Neural cell (in vitro differentiated cells): ENCODE data around the gene U2SURP. TPM values are rescaled to one million over a fixed set of nuclear protein-coding genes. Genes with fewer than 3 reads are reported as not detected.

ENCODE experiments used
- H2AFZ ChIP-seq: fragments of 200-600, 300-800 bp; sonication (generic), shearing (Covaris generic); 2 replicates; pipeline ENCODE4 v1.6.0; 2014; ENCODE audit warnings: low read depth, mild to moderate bottlenecking, antibody characterized with exemption, low read length, moderate library complexity
- H3F3A ChIP-seq: fragments of 200-600 bp; shearing (Covaris generic); 2 replicates; pipeline ENCODE4 v1.6.1; 2016; ENCODE audit warnings: mild to moderate bottlenecking, moderate library complexity, mixed read lengths, antibody characterized with exemption, low read length; ENCODE audit not compliant: insufficient read depth, poor library complexity, severe bottlenecking
- H3K27ac ChIP-seq: fragments of 200-600, 300-800 bp; sonication (generic), shearing (Covaris generic); 2 replicates; pipeline ENCODE4 v1.5.1; 2014; ENCODE audit warnings: mild to moderate bottlenecking, low read length, moderate library complexity
- H3K27me3 ChIP-seq: fragments of 300-800, 200-600 bp; sonication (generic), shearing (Covaris generic); 2 replicates; pipeline ENCODE4 v1.6.0; 2014; ENCODE audit warnings: mild to moderate bottlenecking, low read depth, low read length, moderate library complexity; ENCODE audit not compliant: insufficient read depth
- H3K36me3 ChIP-seq: fragments of 300-800, 200-600 bp; sonication (generic), shearing (Covaris generic); 2 replicates; pipeline ENCODE4 v1.5.1; 2014; ENCODE audit warnings: mild to moderate bottlenecking, antibody characterized with exemption, low read length, moderate library complexity; ENCODE audit not compliant: insufficient read depth
- H3K4me2 ChIP-seq: fragments of 300-800, 200-600 bp; sonication (generic), shearing (Covaris generic); 2 replicates; pipeline ENCODE4 v1.6.0; 2014; ENCODE audit warnings: mild to moderate bottlenecking, low read length
- H3K4me3 ChIP-seq: fragments of 300-800, 200-600 bp; sonication (generic), shearing (Covaris generic); 2 replicates; pipeline ENCODE4 v1.5.1; 2014; ENCODE audit warnings: mild to moderate bottlenecking, low read length, moderate library complexity
- H3K79me2 ChIP-seq: fragments of 200-600 bp; shearing (Covaris generic); replicated peaks from 2 replicates; pipeline ENCODE4 v1.6.0; 2014; ENCODE audit warnings: mild to moderate bottlenecking, low read length, moderate library complexity; ENCODE audit not compliant: insufficient read depth
- H3K9ac ChIP-seq: fragments of 300-800, 200-600 bp; sonication (generic), shearing (Covaris generic); 2 replicates; pipeline ENCODE4 v1.6.1; 2016; ENCODE audit warnings: mild to moderate bottlenecking, low read length, mixed read lengths
- H3K9me2 ChIP-seq: fragments of 200-600 bp; shearing (Covaris generic); 2 replicates; pipeline ENCODE4 v1.6.1; 2016; ENCODE audit warnings: mild to moderate bottlenecking, low read length, mixed read lengths; ENCODE audit not compliant: insufficient read depth
- H3K9me3 ChIP-seq: fragments of 200-600, 300-800 bp; sonication (generic), shearing (Covaris generic); 2 replicates; pipeline ENCODE4 v1.6.1; 2016; ENCODE audit warnings: mild to moderate bottlenecking, mixed run types, low read length, moderate library complexity, mixed read lengths
- H4K20me1 ChIP-seq: fragments of 200-600 bp; shearing (Covaris generic); 2 replicates; pipeline ENCODE4 v1.6.1; 2016; ENCODE audit warnings: mild to moderate bottlenecking, mixed run types; ENCODE audit not compliant: insufficient read depth
- EP300 ChIP-seq: fragments of 450-650 bp; conservative IDR thresholded peaks from 2 replicates; pipeline ENCODE4 v1.6.1; 2014; ENCODE audit warnings: antibody characterized with exemption, mild to moderate bottlenecking, moderate library complexity; ENCODE audit not compliant: poor library complexity, severe bottlenecking
- EZH2 ChIP-seq: fragments of 200-600, 300-800 bp; shearing (Covaris generic), sonication (generic); IDR thresholded peaks from 2 replicates; pipeline ENCODE4 v1.6.1; 2014; ENCODE audit warnings: antibody characterized with exemption, low read length, borderline replicate concordance, mild to moderate bottlenecking; ENCODE audit not compliant: insufficient read depth, poor library complexity, severe bottlenecking
- MXI1 ChIP-seq: fragments of 450-650 bp; conservative IDR thresholded peaks from 2 replicates; pipeline ENCODE4 v1.6.1; 2014; ENCODE audit warnings: antibody characterized with exemption, mild to moderate bottlenecking; ENCODE audit not compliant: poor library complexity, severe bottlenecking
- POLR2AphosphoS5 ChIP-seq: IDR thresholded peaks from 2 replicates; pipeline ENCODE4 v1.6.1; 2012
- RAD21 ChIP-seq: fragments of 450-650 bp; conservative IDR thresholded peaks from 2 replicates; pipeline ENCODE4 v1.6.1; 2014; ENCODE audit warnings: antibody characterized with exemption, mild to moderate bottlenecking, moderate library complexity
- REST ChIP-seq: IDR thresholded peaks from 2 replicates; pipeline ENCODE4 v1.6.1; 2012; ENCODE audit warnings: borderline replicate concordance
- SMC3 ChIP-seq: fragments of 450-650 bp; conservative IDR thresholded peaks from 2 replicates; pipeline ENCODE4 v1.6.1; 2014; ENCODE audit warnings: antibody characterized with exemption, mild to moderate bottlenecking, moderate library complexity; ENCODE audit not compliant: poor library complexity
- TAF1 ChIP-seq: IDR thresholded peaks from 2 replicates; pipeline ENCODE4 v1.6.1; 2012; ENCODE audit warnings: low read depth
- polyA plus RNA-seq: library from polyadenylated mRNA; depleted of rRNA; stranded (reverse); fragments of >200 nt; gene quantifications from 2 replicates; pipeline ENCODE4 v1.2.3, GENCODE V29; 2014
- TF ChIP-seq, protein P1 (sequence below): fragments of 450-650 bp; IDR thresholded peaks from 2 replicates; pipeline ENCODE4 v1.5.1; 2014; ENCODE audit warnings: antibody characterized with exemption, mild to moderate bottlenecking, moderate library complexity; ENCODE audit not compliant: poor library complexity, severe bottlenecking

U2SURP gene
- polyA plus RNA-seq, 1 donor from 2014 or later: 159 TPM

DNA sequence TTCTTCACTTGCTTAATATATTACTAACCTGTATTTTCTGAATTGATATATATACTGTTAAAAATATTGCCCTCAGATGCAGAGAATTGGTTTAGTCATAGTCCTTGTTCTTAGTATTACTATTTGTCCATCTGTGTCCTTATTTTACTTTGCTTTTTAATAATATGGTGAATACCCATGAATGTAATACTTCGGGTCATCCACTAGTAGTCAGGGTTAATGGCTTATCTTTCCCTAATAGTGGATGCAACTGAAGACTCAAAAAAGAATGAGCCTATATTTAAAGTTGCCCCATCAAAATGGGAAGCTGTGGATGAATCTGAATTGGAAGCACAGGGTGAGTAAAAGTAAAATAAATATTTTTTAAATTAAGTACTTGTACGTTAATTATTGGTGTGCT is 36.5 kb downstream of the U2SURP start:
- H3K36me3 ChIP-seq: peaks cover 11% of the 10 kb centered on the region
- no peaks in the 10 kb centered on the region for H3F3A ChIP-seq
- TF ChIP-seq POLR2AphosphoS5 (no peak), TAF1 (no peak), REST (no peak), EP300 (no peak), EZH2 (no peak), MXI1 (no peak), SMC3 (no peak), RAD21 (no peak)
- TF ChIP-seq, protein P1, sequence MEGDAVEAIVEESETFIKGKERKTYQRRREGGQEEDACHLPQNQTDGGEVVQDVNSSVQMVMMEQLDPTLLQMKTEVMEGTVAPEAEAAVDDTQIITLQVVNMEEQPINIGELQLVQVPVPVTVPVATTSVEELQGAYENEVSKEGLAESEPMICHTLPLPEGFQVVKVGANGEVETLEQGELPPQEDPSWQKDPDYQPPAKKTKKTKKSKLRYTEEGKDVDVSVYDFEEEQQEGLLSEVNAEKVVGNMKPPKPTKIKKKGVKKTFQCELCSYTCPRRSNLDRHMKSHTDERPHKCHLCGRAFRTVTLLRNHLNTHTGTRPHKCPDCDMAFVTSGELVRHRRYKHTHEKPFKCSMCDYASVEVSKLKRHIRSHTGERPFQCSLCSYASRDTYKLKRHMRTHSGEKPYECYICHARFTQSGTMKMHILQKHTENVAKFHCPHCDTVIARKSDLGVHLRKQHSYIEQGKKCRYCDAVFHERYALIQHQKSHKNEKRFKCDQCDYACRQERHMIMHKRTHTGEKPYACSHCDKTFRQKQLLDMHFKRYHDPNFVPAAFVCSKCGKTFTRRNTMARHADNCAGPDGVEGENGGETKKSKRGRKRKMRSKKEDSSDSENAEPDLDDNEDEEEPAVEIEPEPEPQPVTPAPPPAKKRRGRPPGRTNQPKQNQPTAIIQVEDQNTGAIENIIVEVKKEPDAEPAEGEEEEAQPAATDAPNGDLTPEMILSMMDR: no peak

GRCh38 chr3:143040261-143040879 is 39.0 kb downstream of the U2SURP start:
- peak; percentile 64 for TF ChIP-seq SMC3
- no peak for TF ChIP-seq TAF1
- TF ChIP-seq EZH2: no peak
- TF ChIP-seq POLR2AphosphoS5: no peak
- TF ChIP-seq, protein P1: peak; percentile 64
- no peak for TF ChIP-seq MXI1
- no peak for TF ChIP-seq EP300
- TF ChIP-seq REST: no peak
- TF ChIP-seq RAD21: peak; percentile 51
- no peaks in the 10 kb centered on the region for H3F3A ChIP-seq
- H3K9me2 ChIP-seq: no peaks in the 10 kb centered on the region
- peaks cover 13% of the 10 kb centered on the region for H3K36me3 ChIP-seq
- H3K9ac ChIP-seq: no peak overlapping the region
- H3K27ac ChIP-seq: no peak overlapping the region
- no peaks in the 10 kb centered on the region for H4K20me1 ChIP-seq
- H3K9me3 ChIP-seq: no peaks in the 10 kb centered on the region
- no peaks in the 10 kb centered on the region for H3K27me3 ChIP-seq
- no peak overlapping the region for H3K4me3 ChIP-seq
- H3K4me2 ChIP-seq: no peak overlapping the region
- H2AFZ ChIP-seq: no peak overlapping the region
- no peaks in the 10 kb centered on the region for H3K79me2 ChIP-seq

More for the DNA sequence above, 36.5 kb downstream of the U2SURP start:
- Histone ChIP-seq H3K9me2 (no peaks in the 10 kb centered on the region), H2AFZ (no peak overlapping the region), H3K79me2 (no peaks in the 10 kb centered on the region), H3K9me3 (no peaks in the 10 kb centered on the region), H3K27ac (no peak overlapping the region), H4K20me1 (no peaks in the 10 kb centered on the region), H3K9ac (no peak overlapping the region), H3K4me3 (no peak overlapping the region), H3K4me2 (no peak overlapping the region), H3K27me3 (no peaks in the 10 kb centered on the region)
